ENCODE measurements around the gene TEX55. TPM values are rescaled to one million over a fixed set of nuclear protein-coding genes. Genes with fewer than 3 reads are reported as not detected.

The TEX55 gene
- total and polyA plus RNA-seq, 2 experiments from 2014 or later: 0.17 TPM; not detected in 1

GRCh38 chr3:119157971-119158370 lies 12.0 kb downstream of the TEX55 start:
- Mint-ChIP-seq H3K4me3 (no peak overlapping the region), H3K27ac (no peak overlapping the region), H3K27me3 (ENCODE audit: insufficient read depth, low read depth, poor library complexity) (no peaks in the 10 kb centered on the region), H3K9me3 (peaks cover 28% of the 10 kb centered on the region), H3K36me3 (ENCODE audit: low read depth) (peaks cover 3% of the 10 kb centered on the region; the same call in 2 of the 3 replicates), H3K4me1 (no peaks in the 10 kb centered on the region)
- Histone ChIP-seq H2AFZ (no peak overlapping the region), H3K9me2 (ENCODE audit: insufficient read depth) (no peaks in the 10 kb centered on the region; the same call in 1 of the 2 replicates), H3K4me3 (no peak overlapping the region), H3K27ac (ENCODE audit: low read depth) (no peak overlapping the region), H3K27me3 (ENCODE audit: insufficient read depth) (no peaks in the 10 kb centered on the region), H4K20me1 (replicated peaks; ENCODE audit: insufficient read depth) (no peaks in the 10 kb centered on the region), H3K79me2 (replicated peaks; ENCODE audit: insufficient read depth) (no peaks in the 10 kb centered on the region), H3F3A (replicated peaks; ENCODE audit: low read depth) (no peaks in the 10 kb centered on the region), H3K4me2 (no peak overlapping the region), H3K4me1 (ENCODE audit: insufficient read depth) (no peaks in the 10 kb centered on the region), H3K36me3 (ENCODE audit: insufficient read depth) (no peaks in the 10 kb centered on the region)
- TF ChIP-seq POLR2AphosphoS5 (IDR thresholded peaks at IDR 0.05; ENCODE audit: low read depth) (no peak), EZH2phosphoT487 (IDR thresholded peaks at IDR 0.05; ENCODE audit: unreplicated experiment) (no peak), ZNF114 (CRISPR knock-in tag; IDR thresholded peaks at IDR 0.05) (no peak), CREB1 (CRISPR knock-in tag; IDR thresholded peaks at IDR 0.05; ENCODE audit: low read depth) (no peak), JUNB (IDR thresholded peaks at IDR 0.05; ENCODE audit: unreplicated experiment) (no peak), ETS1 (IDR thresholded peaks at IDR 0.05) (no peak), ZNF331 (CRISPR knock-in tag; IDR thresholded peaks at IDR 0.05; ENCODE audit: low read depth) (no peak), NANOG (IDR thresholded peaks at IDR 0.05; ENCODE audit: borderline replicate concordance) (no peak), STAT1 (IDR thresholded peaks at IDR 0.05; ENCODE audit: unreplicated experiment) (no peak), EZH2 (IDR thresholded peaks at IDR 0.05; ENCODE audit: low read depth, unreplicated experiment) (no peak)
- TF ChIP-seq, protein P1, sequence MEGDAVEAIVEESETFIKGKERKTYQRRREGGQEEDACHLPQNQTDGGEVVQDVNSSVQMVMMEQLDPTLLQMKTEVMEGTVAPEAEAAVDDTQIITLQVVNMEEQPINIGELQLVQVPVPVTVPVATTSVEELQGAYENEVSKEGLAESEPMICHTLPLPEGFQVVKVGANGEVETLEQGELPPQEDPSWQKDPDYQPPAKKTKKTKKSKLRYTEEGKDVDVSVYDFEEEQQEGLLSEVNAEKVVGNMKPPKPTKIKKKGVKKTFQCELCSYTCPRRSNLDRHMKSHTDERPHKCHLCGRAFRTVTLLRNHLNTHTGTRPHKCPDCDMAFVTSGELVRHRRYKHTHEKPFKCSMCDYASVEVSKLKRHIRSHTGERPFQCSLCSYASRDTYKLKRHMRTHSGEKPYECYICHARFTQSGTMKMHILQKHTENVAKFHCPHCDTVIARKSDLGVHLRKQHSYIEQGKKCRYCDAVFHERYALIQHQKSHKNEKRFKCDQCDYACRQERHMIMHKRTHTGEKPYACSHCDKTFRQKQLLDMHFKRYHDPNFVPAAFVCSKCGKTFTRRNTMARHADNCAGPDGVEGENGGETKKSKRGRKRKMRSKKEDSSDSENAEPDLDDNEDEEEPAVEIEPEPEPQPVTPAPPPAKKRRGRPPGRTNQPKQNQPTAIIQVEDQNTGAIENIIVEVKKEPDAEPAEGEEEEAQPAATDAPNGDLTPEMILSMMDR (conservative IDR thresholded peaks at IDR 0.05; ENCODE audit: low read depth in 2 of 2): no peak
- TF ChIP-seq, protein P2, sequence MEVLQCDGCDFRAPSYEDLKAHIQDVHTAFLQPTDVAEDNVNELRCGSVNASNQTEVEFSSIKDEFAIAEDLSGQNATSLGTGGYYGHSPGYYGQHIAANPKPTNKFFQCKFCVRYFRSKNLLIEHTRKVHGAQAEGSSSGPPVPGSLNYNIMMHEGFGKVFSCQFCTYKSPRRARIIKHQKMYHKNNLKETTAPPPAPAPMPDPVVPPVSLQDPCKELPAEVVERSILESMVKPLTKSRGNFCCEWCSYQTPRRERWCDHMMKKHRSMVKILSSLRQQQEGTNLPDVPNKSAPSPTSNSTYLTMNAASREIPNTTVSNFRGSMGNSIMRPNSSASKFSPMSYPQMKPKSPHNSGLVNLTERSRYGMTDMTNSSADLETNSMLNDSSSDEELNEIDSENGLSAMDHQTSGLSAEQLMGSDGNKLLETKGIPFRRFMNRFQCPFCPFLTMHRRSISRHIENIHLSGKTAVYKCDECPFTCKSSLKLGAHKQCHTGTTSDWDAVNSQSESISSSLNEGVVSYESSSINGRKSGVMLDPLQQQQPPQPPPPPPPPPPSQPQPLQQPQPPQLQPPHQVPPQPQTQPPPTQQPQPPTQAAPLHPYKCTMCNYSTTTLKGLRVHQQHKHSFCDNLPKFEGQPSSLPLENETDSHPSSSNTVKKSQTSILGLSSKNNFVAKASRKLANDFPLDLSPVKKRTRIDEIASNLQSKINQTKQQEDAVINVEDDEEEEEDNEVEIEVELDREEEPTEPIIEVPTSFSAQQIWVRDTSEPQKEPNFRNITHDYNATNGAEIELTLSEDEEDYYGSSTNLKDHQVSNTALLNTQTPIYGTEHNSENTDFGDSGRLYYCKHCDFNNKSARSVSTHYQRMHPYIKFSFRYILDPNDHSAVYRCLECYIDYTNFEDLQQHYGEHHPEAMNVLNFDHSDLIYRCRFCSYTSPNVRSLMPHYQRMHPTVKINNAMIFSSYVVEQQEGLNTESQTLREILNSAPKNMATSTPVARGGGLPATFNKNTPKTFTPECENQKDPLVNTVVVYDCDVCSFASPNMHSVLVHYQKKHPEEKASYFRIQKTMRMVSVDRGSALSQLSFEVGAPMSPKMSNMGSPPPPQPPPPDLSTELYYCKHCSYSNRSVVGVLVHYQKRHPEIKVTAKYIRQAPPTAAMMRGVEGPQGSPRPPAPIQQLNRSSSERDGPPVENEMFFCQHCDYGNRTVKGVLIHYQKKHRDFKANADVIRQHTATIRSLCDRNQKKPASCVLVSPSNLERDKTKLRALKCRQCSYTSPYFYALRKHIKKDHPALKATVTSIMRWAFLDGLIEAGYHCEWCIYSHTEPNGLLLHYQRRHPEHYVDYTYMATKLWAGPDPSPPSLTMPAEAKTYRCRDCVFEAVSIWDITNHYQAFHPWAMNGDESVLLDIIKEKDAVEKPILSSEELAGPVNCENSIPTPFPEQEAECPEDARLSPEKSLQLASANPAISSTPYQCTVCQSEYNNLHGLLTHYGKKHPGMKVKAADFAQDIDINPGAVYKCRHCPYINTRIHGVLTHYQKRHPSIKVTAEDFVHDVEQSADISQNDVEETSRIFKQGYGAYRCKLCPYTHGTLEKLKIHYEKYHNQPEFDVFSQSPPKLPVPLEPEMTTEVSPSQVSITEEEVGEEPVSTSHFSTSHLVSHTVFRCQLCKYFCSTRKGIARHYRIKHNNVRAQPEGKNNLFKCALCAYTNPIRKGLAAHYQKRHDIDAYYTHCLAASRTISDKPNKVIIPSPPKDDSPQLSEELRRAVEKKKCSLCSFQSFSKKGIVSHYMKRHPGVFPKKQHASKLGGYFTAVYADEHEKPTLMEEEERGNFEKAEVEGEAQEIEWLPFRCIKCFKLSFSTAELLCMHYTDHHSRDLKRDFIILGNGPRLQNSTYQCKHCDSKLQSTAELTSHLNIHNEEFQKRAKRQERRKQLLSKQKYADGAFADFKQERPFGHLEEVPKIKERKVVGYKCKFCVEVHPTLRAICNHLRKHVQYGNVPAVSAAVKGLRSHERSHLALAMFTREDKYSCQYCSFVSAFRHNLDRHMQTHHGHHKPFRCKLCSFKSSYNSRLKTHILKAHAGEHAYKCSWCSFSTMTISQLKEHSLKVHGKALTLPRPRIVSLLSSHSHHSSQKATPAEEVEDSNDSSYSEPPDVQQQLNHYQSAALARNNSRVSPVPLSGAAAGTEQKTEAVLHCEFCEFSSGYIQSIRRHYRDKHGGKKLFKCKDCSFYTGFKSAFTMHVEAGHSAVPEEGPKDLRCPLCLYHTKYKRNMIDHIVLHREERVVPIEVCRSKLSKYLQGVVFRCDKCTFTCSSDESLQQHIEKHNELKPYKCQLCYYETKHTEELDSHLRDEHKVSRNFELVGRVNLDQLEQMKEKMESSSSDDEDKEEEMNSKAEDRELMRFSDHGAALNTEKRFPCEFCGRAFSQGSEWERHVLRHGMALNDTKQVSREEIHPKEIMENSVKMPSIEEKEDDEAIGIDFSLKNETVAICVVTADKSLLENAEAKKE (CRISPR knock-in tag; IDR thresholded peaks at IDR 0.05): no peak
- TF ChIP-seq, protein P3, sequence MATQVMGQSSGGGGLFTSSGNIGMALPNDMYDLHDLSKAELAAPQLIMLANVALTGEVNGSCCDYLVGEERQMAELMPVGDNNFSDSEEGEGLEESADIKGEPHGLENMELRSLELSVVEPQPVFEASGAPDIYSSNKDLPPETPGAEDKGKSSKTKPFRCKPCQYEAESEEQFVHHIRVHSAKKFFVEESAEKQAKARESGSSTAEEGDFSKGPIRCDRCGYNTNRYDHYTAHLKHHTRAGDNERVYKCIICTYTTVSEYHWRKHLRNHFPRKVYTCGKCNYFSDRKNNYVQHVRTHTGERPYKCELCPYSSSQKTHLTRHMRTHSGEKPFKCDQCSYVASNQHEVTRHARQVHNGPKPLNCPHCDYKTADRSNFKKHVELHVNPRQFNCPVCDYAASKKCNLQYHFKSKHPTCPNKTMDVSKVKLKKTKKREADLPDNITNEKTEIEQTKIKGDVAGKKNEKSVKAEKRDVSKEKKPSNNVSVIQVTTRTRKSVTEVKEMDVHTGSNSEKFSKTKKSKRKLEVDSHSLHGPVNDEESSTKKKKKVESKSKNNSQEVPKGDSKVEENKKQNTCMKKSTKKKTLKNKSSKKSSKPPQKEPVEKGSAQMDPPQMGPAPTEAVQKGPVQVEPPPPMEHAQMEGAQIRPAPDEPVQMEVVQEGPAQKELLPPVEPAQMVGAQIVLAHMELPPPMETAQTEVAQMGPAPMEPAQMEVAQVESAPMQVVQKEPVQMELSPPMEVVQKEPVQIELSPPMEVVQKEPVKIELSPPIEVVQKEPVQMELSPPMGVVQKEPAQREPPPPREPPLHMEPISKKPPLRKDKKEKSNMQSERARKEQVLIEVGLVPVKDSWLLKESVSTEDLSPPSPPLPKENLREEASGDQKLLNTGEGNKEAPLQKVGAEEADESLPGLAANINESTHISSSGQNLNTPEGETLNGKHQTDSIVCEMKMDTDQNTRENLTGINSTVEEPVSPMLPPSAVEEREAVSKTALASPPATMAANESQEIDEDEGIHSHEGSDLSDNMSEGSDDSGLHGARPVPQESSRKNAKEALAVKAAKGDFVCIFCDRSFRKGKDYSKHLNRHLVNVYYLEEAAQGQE (IDR thresholded peaks at IDR 0.05; ENCODE audit: unreplicated experiment): no peak
- DNase-seq (ENCODE audit: low spot score) (no peak), ATAC-seq (no peak)

Data from GM23338 (cell line).